GM21381 (cell line): ENCODE data around the gene MASP1.
"Not testable (repeated sequence)": the region's sequence is repeated elsewhere in the genome, so short reads cannot be mapped to it uniquely, and the experiment has no call there.

Experiments
- ATAC-seq: cut with Tn5 transposase; IDR thresholded peaks from one replicate; pipeline ENCODE4 v1.9.1; 2021; ENCODE audit warnings: mild to moderate bottlenecking, moderate library complexity; ENCODE audit not compliant: unreplicated experiment

The MASP1 gene

GRCh38 chr3:187236962-187237361, 54.6 kb downstream of the MASP1 start:
- no peak for ATAC-seq

GRCh38 chr3:187230011-187230410, 61.5 kb downstream of the MASP1 start:
- no peak for ATAC-seq

GRCh38 chr3:187228740-187229139, 62.8 kb downstream of the MASP1 start:
- ATAC-seq, result no peak

- no peak for ATAC-seq
These were observed 63.8 kb downstream of the MASP1 start for GRCh38 chr3:187227658-187228258.

- no peak for ATAC-seq
These were observed 67.7 kb downstream of the MASP1 start for GRCh38 chr3:187223799-187224198.

GRCh38 chr3:187222801-187223200, 68.7 kb downstream of the MASP1 start:
- ATAC-seq, result no peak

GRCh38 chr3:187215460-187215859, 76.1 kb downstream of the MASP1 start:
- no peak for ATAC-seq

GRCh38 chr3:187213616-187214015, 77.9 kb downstream of the MASP1 start:
- ATAC-seq, result no peak

GRCh38 chr3:187212705-187213104, 78.8 kb downstream of the MASP1 start:
- no peak for ATAC-seq

- no peak for ATAC-seq
These were observed 79.4 kb downstream of the MASP1 start for GRCh38 chr3:187212196-187212545.

- ATAC-seq, result no peak
These were observed 79.9 kb downstream of the MASP1 start for GRCh38 chr3:187211532-187212195.

GRCh38 chr3:187210545-187211327, 80.8 kb downstream of the MASP1 start:
- peak; percentile 87 for ATAC-seq

- ATAC-seq, result no peak
These were observed 81.4 kb downstream of the MASP1 start for GRCh38 chr3:187210091-187210490.

- ATAC-seq, result no peak
These were observed 82.0 kb downstream of the MASP1 start for GRCh38 chr3:187209491-187209890.

- ATAC-seq, result no peak
These were observed 83.4 kb downstream of the MASP1 start for GRCh38 chr3:187208159-187208558.

- no peak for ATAC-seq
These were observed 83.9 kb downstream of the MASP1 start for GRCh38 chr3:187207624-187208023.

- ATAC-seq, result no peak
These were observed 84.5 kb downstream of the MASP1 start for GRCh38 chr3:187207062-187207461.

- ATAC-seq, result no peak
These were observed 85.9 kb downstream of the MASP1 start for GRCh38 chr3:187205683-187206082.

- not testable (repeated sequence) for ATAC-seq
These were observed 92.0 kb downstream of the MASP1 start for GRCh38 chr3:187199463-187200050.

- no peak for ATAC-seq
These were observed 93.0 kb downstream of the MASP1 start for GRCh38 chr3:187198490-187198889.

- no peak for ATAC-seq
These were observed 94.2 kb downstream of the MASP1 start, which contains the start of gene RTP1 for GRCh38 chr3:187197335-187197649. Gene RTP1 (plus strand): TSS chr3:187197486. CDS start chr3:187197516, 30 bp downstream.
